ENCODE data around the gene ACSL3. TPM values are rescaled to one million over a fixed set of nuclear protein-coding genes. Genes with fewer than 3 reads are reported as not detected.

Gene ACSL3
- total RNA-seq, 1 donor from 2014 or later: 107 TPM

DNA sequence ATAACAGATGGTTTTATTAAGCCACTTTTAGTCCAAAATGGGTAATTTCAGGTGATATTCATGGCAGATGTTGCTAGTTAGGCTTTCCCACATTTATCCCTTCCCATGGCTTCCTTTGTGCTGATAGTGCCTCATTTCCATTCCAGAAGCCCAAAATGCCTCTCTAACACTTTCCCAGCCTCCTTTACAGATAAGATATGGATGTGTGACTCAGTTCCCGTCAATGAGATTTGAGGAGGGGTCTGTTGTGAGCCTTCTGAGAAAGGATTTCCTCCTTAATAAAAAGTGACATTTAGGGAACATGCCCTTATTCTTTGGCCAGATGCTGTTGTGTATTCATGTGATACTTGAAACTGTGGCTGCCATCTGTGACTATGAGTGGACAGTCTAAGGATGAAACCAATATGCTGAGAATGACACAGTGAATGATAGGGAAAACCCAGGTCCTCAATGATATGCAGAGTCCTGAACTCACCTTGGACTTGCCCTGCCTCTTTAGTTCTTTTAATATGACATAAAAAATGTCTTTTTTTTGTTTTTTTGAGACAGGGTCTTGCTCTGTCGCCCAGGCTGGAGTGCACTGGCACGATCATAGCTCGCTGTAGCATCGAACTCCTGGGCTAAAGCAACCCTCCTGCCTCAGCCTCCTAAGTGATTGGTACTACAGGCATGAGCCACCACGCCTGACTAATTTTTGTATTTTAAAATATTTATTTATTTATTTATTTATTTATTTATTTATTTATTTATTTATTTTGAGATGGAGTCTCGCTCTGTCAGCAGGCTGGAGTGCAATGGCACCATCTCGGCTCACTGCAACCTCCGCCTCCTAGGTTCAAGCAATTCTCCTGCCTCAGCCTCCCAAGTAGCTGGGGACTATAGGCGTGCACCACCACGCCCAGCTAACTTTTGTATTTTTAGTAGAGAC, 5.8 kb upstream of the ACSL3 start:
- H3K36me3 Mint-ChIP-seq (ENCODE audit: low read depth): no peaks in the 10 kb centered on the region
- peaks cover 5% of the 10 kb centered on the region for H3K4me1 Mint-ChIP-seq (ENCODE audit: low read depth)
- no peak for DNase-seq (ENCODE audit: low spot score)
- no peaks in the 10 kb centered on the region for H3K27me3 Mint-ChIP-seq (ENCODE audit: low read depth)
- H3K27ac Mint-ChIP-seq (ENCODE audit: unreplicated experiment): no peak overlapping the region
- no peak overlapping the region for H3K4me3 Mint-ChIP-seq (ENCODE audit: unreplicated experiment)
- no peaks in the 10 kb centered on the region for H3K9me3 Mint-ChIP-seq (ENCODE audit: low read depth)
- TF ChIP-seq, protein P1, sequence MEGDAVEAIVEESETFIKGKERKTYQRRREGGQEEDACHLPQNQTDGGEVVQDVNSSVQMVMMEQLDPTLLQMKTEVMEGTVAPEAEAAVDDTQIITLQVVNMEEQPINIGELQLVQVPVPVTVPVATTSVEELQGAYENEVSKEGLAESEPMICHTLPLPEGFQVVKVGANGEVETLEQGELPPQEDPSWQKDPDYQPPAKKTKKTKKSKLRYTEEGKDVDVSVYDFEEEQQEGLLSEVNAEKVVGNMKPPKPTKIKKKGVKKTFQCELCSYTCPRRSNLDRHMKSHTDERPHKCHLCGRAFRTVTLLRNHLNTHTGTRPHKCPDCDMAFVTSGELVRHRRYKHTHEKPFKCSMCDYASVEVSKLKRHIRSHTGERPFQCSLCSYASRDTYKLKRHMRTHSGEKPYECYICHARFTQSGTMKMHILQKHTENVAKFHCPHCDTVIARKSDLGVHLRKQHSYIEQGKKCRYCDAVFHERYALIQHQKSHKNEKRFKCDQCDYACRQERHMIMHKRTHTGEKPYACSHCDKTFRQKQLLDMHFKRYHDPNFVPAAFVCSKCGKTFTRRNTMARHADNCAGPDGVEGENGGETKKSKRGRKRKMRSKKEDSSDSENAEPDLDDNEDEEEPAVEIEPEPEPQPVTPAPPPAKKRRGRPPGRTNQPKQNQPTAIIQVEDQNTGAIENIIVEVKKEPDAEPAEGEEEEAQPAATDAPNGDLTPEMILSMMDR (IDR thresholded peaks at IDR 0.05): no peak

DNA sequence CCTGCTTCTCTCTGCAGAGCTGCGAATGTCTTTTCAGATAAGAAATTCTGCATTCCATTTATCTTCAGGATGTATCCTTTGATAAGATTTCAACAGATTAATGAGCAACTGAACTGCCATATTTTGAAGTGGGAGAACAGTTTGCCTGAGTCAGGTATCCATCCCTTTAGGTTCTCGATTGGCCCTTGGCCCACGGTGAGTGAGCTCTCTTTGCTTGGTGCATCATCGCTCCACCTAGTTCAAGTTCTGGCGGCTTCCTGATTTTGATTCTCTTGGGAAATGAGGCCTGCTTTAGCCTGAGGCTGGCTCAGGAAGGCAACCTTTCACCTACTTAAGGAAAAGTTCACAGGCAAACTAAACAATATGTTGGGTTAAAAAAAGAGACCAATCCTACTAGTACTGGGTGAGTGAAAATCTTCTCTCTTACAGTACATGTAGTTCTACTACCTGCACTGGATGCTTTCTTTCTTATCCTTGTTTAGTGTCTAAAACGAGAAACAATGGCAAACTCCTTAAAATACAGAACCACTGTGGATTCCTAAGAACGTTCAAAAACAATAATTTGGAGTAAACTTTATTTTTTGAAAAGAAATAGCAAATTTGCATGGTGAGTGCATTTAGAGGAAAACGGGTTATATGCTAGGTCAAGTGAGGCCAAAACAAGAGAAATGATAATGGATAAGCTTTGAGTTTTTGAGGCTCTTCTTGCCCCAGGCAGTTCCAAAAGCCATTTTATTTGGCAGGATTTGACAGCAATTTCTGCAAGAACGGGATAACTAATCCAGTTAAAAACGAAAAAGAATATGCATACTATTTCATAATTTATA, 837 bp upstream of the ACSL3 start:
- DNase-seq (ENCODE audit: low spot score): no peak
- Mint-ChIP-seq H3K36me3 (ENCODE audit: low read depth) (no peaks in the 10 kb centered on the region), H3K4me1 (ENCODE audit: low read depth) (peaks cover 8% of the 10 kb centered on the region), H3K9me3 (ENCODE audit: low read depth) (no peaks in the 10 kb centered on the region), H3K27ac (ENCODE audit: unreplicated experiment) (peak overlapping the region; percentile 72), H3K4me3 (ENCODE audit: unreplicated experiment) (peak overlapping the region; percentile 68), H3K27me3 (ENCODE audit: low read depth) (no peaks in the 10 kb centered on the region)
- TF ChIP-seq, protein P1 (IDR thresholded peaks at IDR 0.05): no peak

DNA sequence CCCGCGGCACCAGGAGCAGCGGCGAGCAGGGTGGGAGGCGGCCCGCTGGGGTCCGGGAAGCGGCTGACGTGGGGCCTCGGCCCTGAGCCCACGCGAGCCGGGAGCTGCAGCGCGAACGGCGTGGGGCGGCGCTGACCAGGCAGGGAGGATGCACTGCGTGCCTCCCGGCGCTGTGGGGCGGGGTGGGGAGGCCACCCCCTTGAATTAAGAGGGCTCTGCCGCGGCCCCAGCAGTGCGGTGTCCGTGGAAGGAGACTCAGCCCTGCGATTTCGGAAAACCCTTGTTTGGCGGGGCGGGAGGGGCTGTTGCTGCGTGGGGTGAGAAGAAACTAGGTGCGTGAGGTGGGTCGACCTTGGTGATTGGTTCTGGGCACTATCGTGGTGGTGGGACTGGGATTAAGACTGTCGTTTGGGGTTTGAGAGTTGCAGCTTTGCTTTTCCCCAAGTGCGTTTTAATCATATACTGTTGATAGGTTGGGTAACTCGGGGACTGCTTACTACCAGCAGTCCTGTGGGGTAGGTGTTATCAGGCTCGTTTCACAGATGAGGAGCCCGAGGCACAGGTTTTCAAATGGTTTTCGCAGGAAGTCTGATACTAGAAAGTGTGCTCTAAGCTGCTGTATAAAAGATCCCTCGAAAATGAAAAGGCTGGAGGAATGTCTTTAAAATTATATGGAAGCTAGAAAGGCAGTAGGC, 722 bp downstream of the ACSL3 start:
- Mint-ChIP-seq H3K4me3 (ENCODE audit: unreplicated experiment) (no peak overlapping the region), H3K27ac (ENCODE audit: unreplicated experiment) (no peak overlapping the region), H3K4me1 (ENCODE audit: low read depth) (peaks cover 8% of the 10 kb centered on the region), H3K36me3 (ENCODE audit: low read depth) (no peaks in the 10 kb centered on the region), H3K9me3 (ENCODE audit: low read depth) (no peaks in the 10 kb centered on the region), H3K27me3 (ENCODE audit: low read depth) (no peaks in the 10 kb centered on the region)
- no peak for DNase-seq (ENCODE audit: low spot score)
- TF ChIP-seq, protein P1 (IDR thresholded peaks at IDR 0.05): no peak

DNA sequence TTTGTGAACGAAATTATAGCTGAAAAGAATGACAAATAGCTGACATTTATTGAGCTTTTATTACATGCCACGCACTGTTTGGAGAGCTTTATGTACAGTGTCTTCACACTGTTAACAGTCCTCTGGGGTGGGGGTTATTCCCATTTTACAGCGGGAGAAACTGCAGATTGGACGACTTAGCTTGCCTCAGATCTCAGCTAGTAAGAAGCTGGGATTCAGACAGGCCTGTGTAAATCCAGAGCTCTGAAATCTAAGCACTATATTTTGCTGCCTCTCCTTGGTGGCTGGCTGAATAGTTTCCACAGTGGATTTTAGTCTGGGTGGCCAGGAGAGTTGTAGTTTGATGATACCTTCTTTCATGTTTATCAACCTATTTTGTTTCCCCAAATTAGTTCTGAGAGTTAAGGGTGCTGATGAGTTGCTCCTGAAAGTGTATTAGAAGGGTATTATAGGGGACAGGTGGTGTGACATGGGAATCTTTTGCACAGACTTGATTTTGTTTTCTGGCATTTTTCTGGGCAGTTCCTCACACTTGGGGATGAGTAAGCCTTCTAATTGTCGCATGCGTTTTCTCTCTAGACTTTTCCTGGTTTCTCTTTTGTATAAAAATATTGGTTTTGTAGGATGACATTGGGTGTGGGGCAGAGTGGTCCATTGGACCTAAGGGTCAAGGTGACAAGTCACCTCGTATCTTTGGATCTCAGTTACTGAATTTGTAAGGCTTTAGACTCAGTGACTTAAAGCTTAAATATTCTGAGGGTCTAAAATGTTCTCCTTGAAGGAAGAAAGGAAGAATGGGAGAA, 1.5 kb downstream of the ACSL3 start:
- TF ChIP-seq, protein P1 (IDR thresholded peaks at IDR 0.05): peak; percentile 77
- H3K9me3 Mint-ChIP-seq (ENCODE audit: low read depth): no peaks in the 10 kb centered on the region
- no peak for DNase-seq (ENCODE audit: low spot score)
- no peaks in the 10 kb centered on the region for H3K27me3 Mint-ChIP-seq (ENCODE audit: low read depth)
- no peak overlapping the region for H3K27ac Mint-ChIP-seq (ENCODE audit: unreplicated experiment)
- H3K36me3 Mint-ChIP-seq (ENCODE audit: low read depth): no peaks in the 10 kb centered on the region
- no peak overlapping the region for H3K4me3 Mint-ChIP-seq (ENCODE audit: unreplicated experiment)
- H3K4me1 Mint-ChIP-seq (ENCODE audit: low read depth): peaks cover 11% of the 10 kb centered on the region

Data from chondrocyte (in vitro differentiated cells).